Colonic mucosa (tissue), 4 donors: Measurements from ENCODE around the gene ZAR1. TPM values are rescaled to one million over a fixed set of nuclear protein-coding genes. Genes with fewer than 3 reads are reported as not detected.

Source experiments
- DNase-seq: peaks from one replicate; pipeline ENCODE4 v3.0.0-alpha.2; 2020
- H3K27ac ChIP-seq: fragments of 200-600 bp; one replicate; pipeline ENCODE4 v1.8.0; 2021
- H3K27me3 ChIP-seq: fragments of 200-600 bp; one replicate; pipeline ENCODE4 v1.8.0; 2021
- H3K36me3 ChIP-seq: fragments of 200-600 bp; one replicate; pipeline ENCODE4 v1.8.0; 2021
- H3K4me1 ChIP-seq: fragments of 200-600 bp; one replicate; pipeline ENCODE4 v1.8.0; 2021; ENCODE audit warnings: mild to moderate bottlenecking
- H3K4me3 ChIP-seq: fragments of 200-600 bp; one replicate; pipeline ENCODE4 v1.8.0; 2021
- H3K9ac ChIP-seq, 2 donors: one replicate each; pipeline ENCODE4 v1.7.0; 2013; ENCODE audit warnings: control low read depth in 2 of 2, low read depth in 2 of 2, low read length in 2 of 2
- H3K9me3 ChIP-seq: fragments of 200-600 bp; one replicate; pipeline ENCODE4 v1.8.0; 2021
- intact Hi-C: fragments of 100-400 bp; cut with DNase I; formaldehyde crosslinking; loops from one replicate; pipeline ENCODE4 v1.14.1; 2022
- total RNA-seq, 2 donors: library from RNA; stranded (reverse); fragmentation: NEBNext Ultra II Directional in 1 of 2; extraction: Animal tissue kit (Norgen Biotek cat#: 25700) in 1 of 2; gene quantifications; one replicate each; pipeline ENCODE4 v1.2.1, GENCODE V29; 2021
- TF ChIP-seq, protein P1 (sequence below): fragments of 200-600 bp; IDR thresholded peaks from one replicate; pipeline ENCODE4 v1.8.0; 2022; ENCODE audit warnings: antibody characterized with exemption, mild to moderate bottlenecking
- donor health status: healthy.
- donor health status: DM: no; HTN: no; CAD: no.
- donor health status: DM: no; HTN: no; CAD: no.

Gene ZAR1
- total RNA-seq, 2 donors from 2014 or later: not detected

GRCh38 chr4:48503233-48504025 is 13.4 kb downstream of the ZAR1 start:
- intact Hi-C loops: no loop called here

GRCh38 chr4:48504026-48504330 is 13.9 kb downstream of the ZAR1 start:
- intact Hi-C loops: no loop called here
- Histone ChIP-seq H3K27ac (no peak overlapping the region), H3K9ac (no peak overlapping the region), H3K4me3 (no peak overlapping the region), H3K27me3 (no peaks in the 10 kb centered on the region), H3K36me3 (peaks cover 4% of the 10 kb centered on the region), H3K4me1 (no peaks in the 10 kb centered on the region), H3K9me3 (no peaks in the 10 kb centered on the region)
- no peak for DNase-seq
- TF ChIP-seq, protein P1, sequence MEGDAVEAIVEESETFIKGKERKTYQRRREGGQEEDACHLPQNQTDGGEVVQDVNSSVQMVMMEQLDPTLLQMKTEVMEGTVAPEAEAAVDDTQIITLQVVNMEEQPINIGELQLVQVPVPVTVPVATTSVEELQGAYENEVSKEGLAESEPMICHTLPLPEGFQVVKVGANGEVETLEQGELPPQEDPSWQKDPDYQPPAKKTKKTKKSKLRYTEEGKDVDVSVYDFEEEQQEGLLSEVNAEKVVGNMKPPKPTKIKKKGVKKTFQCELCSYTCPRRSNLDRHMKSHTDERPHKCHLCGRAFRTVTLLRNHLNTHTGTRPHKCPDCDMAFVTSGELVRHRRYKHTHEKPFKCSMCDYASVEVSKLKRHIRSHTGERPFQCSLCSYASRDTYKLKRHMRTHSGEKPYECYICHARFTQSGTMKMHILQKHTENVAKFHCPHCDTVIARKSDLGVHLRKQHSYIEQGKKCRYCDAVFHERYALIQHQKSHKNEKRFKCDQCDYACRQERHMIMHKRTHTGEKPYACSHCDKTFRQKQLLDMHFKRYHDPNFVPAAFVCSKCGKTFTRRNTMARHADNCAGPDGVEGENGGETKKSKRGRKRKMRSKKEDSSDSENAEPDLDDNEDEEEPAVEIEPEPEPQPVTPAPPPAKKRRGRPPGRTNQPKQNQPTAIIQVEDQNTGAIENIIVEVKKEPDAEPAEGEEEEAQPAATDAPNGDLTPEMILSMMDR: no peak

More at GRCh38 chr4:48503233-48504025, 13.4 kb downstream of the ZAR1 start:
- peaks cover under 1% of the 10 kb centered on the region for H3K36me3 ChIP-seq
- no peaks in the 10 kb centered on the region for H3K4me1 ChIP-seq
- H3K4me3 ChIP-seq: no peak overlapping the region
- DNase-seq: no peak
- H3K27me3 ChIP-seq: no peaks in the 10 kb centered on the region
- TF ChIP-seq, protein P1: no peak
- H3K27ac ChIP-seq: no peak overlapping the region
- no peaks in the 10 kb centered on the region for H3K9me3 ChIP-seq
- no peak overlapping the region for H3K9ac ChIP-seq

- H3K4me1 ChIP-seq: no peaks in the 10 kb centered on the region
- peaks cover 4% of the 10 kb centered on the region for H3K36me3 ChIP-seq
- no peak overlapping the region for H3K27ac ChIP-seq
- no peak overlapping the region for H3K4me3 ChIP-seq
- no peaks in the 10 kb centered on the region for H3K27me3 ChIP-seq
- no peak overlapping the region for H3K9ac ChIP-seq
- DNase-seq: no peak
- no peaks in the 10 kb centered on the region for H3K9me3 ChIP-seq
- TF ChIP-seq, protein P1: no peak
- intact Hi-C loops: no loop called here
Measured at GRCh38 chr4:48504352-48504751, 14.3 kb downstream of the ZAR1 start.

DNA sequence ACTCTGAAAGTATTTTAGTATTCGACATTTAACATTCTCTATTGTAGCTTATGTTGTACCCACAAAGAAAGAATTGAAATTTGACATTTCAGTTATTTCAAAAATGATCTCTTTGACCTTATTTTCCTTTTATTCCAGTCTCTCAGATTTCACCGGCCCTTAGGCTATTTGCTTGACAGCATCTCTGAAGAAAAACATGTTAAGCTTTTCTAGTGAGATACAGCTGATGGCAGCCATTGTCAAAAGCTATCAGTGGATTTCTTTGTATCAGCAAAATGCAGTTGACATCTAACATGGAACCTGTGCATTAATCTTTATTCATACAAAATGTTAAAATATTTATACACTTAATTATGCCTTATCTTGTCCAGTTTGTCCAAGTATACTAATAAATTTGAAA is 16.7 kb downstream of the ZAR1 start:
- no peak for DNase-seq
- Histone ChIP-seq H3K9ac (no peak overlapping the region), H3K9me3 (no peaks in the 10 kb centered on the region), H3K4me3 (no peak overlapping the region), H3K4me1 (no peaks in the 10 kb centered on the region), H3K27ac (no peak overlapping the region), H3K36me3 (peaks cover 16% of the 10 kb centered on the region), H3K27me3 (no peaks in the 10 kb centered on the region)
- TF ChIP-seq, protein P1: no peak
- intact Hi-C loops: no loop called here

DNA sequence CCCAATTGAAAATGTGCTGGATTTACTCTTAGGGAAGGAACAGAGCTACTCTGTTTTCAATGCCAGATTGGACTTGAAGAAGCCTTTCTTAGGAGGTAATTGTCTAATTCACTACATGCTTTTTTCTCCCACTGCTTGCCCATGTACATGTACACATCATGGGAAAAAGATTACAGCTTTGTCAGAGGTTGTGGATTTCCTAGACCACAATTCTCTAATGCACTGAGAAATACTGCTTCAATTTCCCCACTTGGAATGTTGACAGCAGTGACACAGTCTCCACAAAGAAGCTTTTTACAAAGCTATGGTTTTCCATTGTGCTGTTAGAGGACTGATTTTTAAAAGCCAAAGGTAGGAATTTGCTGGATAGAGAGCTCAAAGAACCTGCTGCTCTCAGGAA is 19.5 kb downstream of the ZAR1 start:
- no peaks in the 10 kb centered on the region for H3K27me3 ChIP-seq
- DNase-seq: no peak
- no peaks in the 10 kb centered on the region for H3K9me3 ChIP-seq
- TF ChIP-seq, protein P1: no peak
- intact Hi-C loops: no loop called here
- H3K4me1 ChIP-seq: no peaks in the 10 kb centered on the region
- peaks cover 27% of the 10 kb centered on the region for H3K36me3 ChIP-seq
- H3K9ac ChIP-seq: no peak overlapping the region
- H3K27ac ChIP-seq: no peak overlapping the region
- no peak overlapping the region for H3K4me3 ChIP-seq
